ENCODE measurements around the gene NCKAP5.

The NCKAP5 gene

GRCh38 chr2:132731441-132731840 lies 836.8 kb downstream of the NCKAP5 start:
- DNase-seq (ENCODE audit: low read depth): no peak
- TF ChIP-seq CTCF (IDR thresholded peaks at IDR 0.05; ENCODE audit: insufficient read depth, low read depth, low read length, missing control alignments): no peak
- H3K4me3 ChIP-seq (ENCODE audit: low read depth, low read length): no peak overlapping the region

GRCh38 chr2:132730611-132731010 lies 837.7 kb downstream of the NCKAP5 start:
- no peak for DNase-seq (ENCODE audit: low read depth)
- TF ChIP-seq CTCF (IDR thresholded peaks at IDR 0.05; ENCODE audit: insufficient read depth, low read depth, low read length, missing control alignments): no peak
- no peak overlapping the region for H3K4me3 ChIP-seq (ENCODE audit: low read depth, low read length)

GRCh38 chr2:132729522-132729921 lies 838.7 kb downstream of the NCKAP5 start:
- H3K4me3 ChIP-seq (ENCODE audit: low read depth, low read length): no peak overlapping the region
- no peak for TF ChIP-seq CTCF (IDR thresholded peaks at IDR 0.05; ENCODE audit: insufficient read depth, low read depth, low read length, missing control alignments)
- DNase-seq (ENCODE audit: low read depth): no peak

GRCh38 chr2:132726155-132726554 lies 842.1 kb downstream of the NCKAP5 start:
- no peak for TF ChIP-seq CTCF (IDR thresholded peaks at IDR 0.05; ENCODE audit: insufficient read depth, low read depth, low read length, missing control alignments)
- H3K4me3 ChIP-seq (ENCODE audit: low read depth, low read length): no peak overlapping the region
- DNase-seq (ENCODE audit: low read depth): no peak

- no peak overlapping the region for H3K4me3 ChIP-seq (ENCODE audit: low read depth, low read length)
- no peak for DNase-seq (ENCODE audit: low read depth)
- TF ChIP-seq CTCF (IDR thresholded peaks at IDR 0.05; ENCODE audit: insufficient read depth, low read depth, low read length, missing control alignments): no peak
Measured at GRCh38 chr2:132725748-132726147, 842.5 kb downstream of the NCKAP5 start.

- H3K4me3 ChIP-seq (ENCODE audit: low read depth, low read length): no peak overlapping the region
- TF ChIP-seq CTCF (IDR thresholded peaks at IDR 0.05; ENCODE audit: insufficient read depth, low read depth, low read length, missing control alignments): no peak
- DNase-seq (ENCODE audit: low read depth): no peak
Measured at GRCh38 chr2:132725148-132725547, 843.1 kb downstream of the NCKAP5 start.

DNA sequence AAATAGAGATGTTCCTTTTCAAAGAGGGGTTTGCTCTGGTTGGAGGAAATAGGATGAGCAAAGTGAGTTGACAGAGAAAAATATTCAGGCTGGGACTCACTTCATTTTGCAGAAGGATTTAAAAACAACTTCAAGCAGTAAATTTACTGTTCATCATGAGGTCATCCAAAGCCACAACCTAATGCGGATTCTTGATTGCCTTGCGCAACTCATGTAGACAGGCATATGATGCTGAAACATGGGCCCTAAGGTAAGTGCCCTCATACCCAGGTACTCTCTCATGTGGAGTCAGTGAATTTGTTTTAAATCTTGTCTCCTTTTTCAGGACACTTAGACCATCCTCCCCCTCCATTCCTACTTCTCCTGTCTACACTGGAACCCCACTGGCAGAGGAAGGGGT lies 846.3 kb downstream of the NCKAP5 start:
- TF ChIP-seq CTCF (IDR thresholded peaks at IDR 0.05; ENCODE audit: insufficient read depth, low read depth, low read length, missing control alignments): no peak
- H3K4me3 ChIP-seq (ENCODE audit: low read depth, low read length): no peak overlapping the region
- no peak for DNase-seq (ENCODE audit: low read depth)

Measured in GM12865 (cell line).